ENCODE data around the gene RAPGEF5.

DNA sequence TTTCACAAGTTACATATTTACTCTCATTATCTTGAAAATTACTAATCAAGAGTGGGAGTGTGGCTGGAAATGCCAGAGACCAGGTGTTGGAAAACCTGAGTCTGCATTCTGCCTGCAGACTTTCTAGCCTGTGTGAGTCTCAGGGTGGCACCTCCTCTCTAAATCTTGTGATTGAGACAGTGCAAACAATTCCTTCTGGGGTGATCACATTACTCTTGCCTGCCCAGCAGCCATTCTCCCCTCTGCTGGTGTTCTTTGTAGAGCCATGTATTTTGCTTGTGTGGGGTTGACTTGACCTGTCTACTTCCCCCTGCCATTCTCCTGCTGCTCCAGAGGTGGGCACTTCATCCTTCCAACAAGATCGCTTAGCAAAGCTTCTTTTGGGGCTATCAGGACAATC, 101.1 kb downstream of the RAPGEF5 start:
- TF ChIP-seq, protein P1, sequence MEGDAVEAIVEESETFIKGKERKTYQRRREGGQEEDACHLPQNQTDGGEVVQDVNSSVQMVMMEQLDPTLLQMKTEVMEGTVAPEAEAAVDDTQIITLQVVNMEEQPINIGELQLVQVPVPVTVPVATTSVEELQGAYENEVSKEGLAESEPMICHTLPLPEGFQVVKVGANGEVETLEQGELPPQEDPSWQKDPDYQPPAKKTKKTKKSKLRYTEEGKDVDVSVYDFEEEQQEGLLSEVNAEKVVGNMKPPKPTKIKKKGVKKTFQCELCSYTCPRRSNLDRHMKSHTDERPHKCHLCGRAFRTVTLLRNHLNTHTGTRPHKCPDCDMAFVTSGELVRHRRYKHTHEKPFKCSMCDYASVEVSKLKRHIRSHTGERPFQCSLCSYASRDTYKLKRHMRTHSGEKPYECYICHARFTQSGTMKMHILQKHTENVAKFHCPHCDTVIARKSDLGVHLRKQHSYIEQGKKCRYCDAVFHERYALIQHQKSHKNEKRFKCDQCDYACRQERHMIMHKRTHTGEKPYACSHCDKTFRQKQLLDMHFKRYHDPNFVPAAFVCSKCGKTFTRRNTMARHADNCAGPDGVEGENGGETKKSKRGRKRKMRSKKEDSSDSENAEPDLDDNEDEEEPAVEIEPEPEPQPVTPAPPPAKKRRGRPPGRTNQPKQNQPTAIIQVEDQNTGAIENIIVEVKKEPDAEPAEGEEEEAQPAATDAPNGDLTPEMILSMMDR (IDR thresholded peaks at IDR 0.05), result no peak
- TF ChIP-seq, protein P2, sequence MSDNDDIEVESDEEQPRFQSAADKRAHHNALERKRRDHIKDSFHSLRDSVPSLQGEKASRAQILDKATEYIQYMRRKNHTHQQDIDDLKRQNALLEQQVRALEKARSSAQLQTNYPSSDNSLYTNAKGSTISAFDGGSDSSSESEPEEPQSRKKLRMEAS (IDR thresholded peaks at IDR 0.05; ENCODE audit: low read depth), result no peak
